Gastroesophageal sphincter (tissue), 3 donors: ENCODE measurements around the gene PRKAG2.

Source experiments
- EP300 ChIP-seq: sonication (generic); formaldehyde crosslinking; IDR thresholded peaks from one replicate; pipeline ENCODE4 v1.6.1; 2017; ENCODE audit warnings: antibody characterized with exemption, mild to moderate bottlenecking
- POLR2A ChIP-seq, 2 donors: fragments of 450-650 bp; IDR thresholded peaks; one replicate each; pipeline ENCODE4 v1.6.1; 2017; ENCODE audit warnings: antibody characterized with exemption in 2 of 2, mild to moderate bottlenecking in 2 of 2, moderate library complexity in 1 of 2
- POLR2AphosphoS5 ChIP-seq: sonication (generic); formaldehyde crosslinking; IDR thresholded peaks from one replicate; pipeline ENCODE4 v1.6.1; 2017; ENCODE audit warnings: antibody characterized with exemption
- TF ChIP-seq, protein P1 (sequence below), 4 experiments: fragments of 200-600 bp in 2 of 4; fragments of 450-650 bp in 2 of 4; sonication (generic) in 1 of 4; IDR thresholded peaks; one replicate each; pipeline ENCODE4 v1.5.1; 2017 to 2019; ENCODE audit warnings: antibody characterized with exemption in 4 of 4, mild to moderate bottlenecking in 2 of 4, moderate library complexity in 2 of 4

DNA sequence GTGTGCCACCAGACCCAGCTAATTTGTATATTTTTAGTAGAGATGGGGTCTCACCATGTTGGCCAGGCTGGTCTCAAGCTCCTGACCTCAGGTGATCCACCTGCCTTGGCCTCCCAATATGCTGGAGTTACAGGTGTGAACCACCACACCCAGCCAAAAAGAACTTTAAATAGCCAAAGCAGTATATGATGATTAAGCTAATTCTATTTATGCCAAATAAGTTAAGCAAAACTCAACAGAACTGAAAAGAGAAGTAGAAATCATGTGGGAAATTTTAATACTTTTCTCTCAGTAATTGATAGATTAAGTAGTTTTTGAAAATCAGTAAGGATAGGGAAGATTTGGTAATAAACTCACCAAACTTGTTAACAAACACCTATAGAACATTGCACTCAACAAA, 332.7 kb downstream of the PRKAG2 start:
- TF ChIP-seq, protein P1, sequence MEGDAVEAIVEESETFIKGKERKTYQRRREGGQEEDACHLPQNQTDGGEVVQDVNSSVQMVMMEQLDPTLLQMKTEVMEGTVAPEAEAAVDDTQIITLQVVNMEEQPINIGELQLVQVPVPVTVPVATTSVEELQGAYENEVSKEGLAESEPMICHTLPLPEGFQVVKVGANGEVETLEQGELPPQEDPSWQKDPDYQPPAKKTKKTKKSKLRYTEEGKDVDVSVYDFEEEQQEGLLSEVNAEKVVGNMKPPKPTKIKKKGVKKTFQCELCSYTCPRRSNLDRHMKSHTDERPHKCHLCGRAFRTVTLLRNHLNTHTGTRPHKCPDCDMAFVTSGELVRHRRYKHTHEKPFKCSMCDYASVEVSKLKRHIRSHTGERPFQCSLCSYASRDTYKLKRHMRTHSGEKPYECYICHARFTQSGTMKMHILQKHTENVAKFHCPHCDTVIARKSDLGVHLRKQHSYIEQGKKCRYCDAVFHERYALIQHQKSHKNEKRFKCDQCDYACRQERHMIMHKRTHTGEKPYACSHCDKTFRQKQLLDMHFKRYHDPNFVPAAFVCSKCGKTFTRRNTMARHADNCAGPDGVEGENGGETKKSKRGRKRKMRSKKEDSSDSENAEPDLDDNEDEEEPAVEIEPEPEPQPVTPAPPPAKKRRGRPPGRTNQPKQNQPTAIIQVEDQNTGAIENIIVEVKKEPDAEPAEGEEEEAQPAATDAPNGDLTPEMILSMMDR (IDR thresholded peaks at IDR 0.05), result no peak
- TF ChIP-seq POLR2A (IDR thresholded peaks at IDR 0.05) (no peak), POLR2AphosphoS5 (no peak), EP300 (no peak)
